Fibroblast of pulmonary artery (primary cell): ENCODE results near the gene ERP27.

Source experiments
- DNase-seq: peaks from one replicate; pipeline ENCODE4 v3.0.0-alpha.2; 2010; ENCODE audit warnings: low read depth
- H3K4me3 ChIP-seq: replicated peaks from 2 replicates; pipeline ENCODE4 v1.5.1; 2011; ENCODE audit warnings: low read depth, mild to moderate bottlenecking, control low read depth, low read length, moderate library complexity
- CTCF ChIP-seq: IDR thresholded peaks from 2 replicates; pipeline ENCODE4 v1.5.1; 2011; ENCODE audit warnings: mild to moderate bottlenecking, control low read depth, low read length, inconsistent platforms; ENCODE audit errors: missing control alignments

Gene ERP27

DNA sequence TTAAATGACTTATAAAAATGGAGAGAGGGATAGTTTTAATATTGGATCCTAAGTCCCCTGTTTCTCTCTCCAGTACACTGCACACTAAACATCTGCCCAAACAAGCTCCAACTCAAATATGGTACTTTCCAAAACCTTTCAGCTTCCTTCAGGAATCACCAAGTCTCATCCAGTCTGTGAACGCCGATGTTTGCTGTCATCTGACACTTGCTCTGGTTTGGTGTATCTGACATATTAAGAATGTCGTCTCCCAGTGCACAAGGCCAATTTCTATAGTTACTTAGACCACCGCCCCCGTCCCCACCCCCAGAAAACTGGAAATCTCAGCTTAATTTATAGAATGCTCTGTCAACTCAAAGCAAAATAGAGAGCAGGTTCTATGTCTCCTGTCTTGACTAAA, 47.6 kb downstream of the ERP27 start:
- no peak for TF ChIP-seq CTCF
- H3K4me3 ChIP-seq = no peak overlapping the region
- DNase-seq = no peak

GRCh38 chr12:14886271-14886670, 52.1 kb downstream of the ERP27 start:
- DNase-seq = no peak
- no peak for TF ChIP-seq CTCF
- H3K4me3 ChIP-seq = peak overlapping the region; percentile 80

- no peak for TF ChIP-seq CTCF
- peak within 1 kb of the TSS; percentile 80 for H3K4me3 ChIP-seq
- DNase-seq = peak; percentile 99
These were observed 52.6 kb downstream of the ERP27 start, which contains the start of gene MGP for GRCh38 chr12:14885718-14886221. MGP (minus strand) TSS chr12:14885854; CDS start chr12:14885791, 63 bp downstream.

GRCh38 chr12:14884458-14884878, 53.9 kb downstream of the ERP27 start:
- peak overlapping the region; percentile 80 for H3K4me3 ChIP-seq
- DNase-seq = peak; percentile 89
- no peak for TF ChIP-seq CTCF

GRCh38 chr12:14883686-14884085, 54.7 kb downstream of the ERP27 start:
- no peak for TF ChIP-seq CTCF
- no peak for DNase-seq
- H3K4me3 ChIP-seq = peak overlapping the region; percentile 80

DNA sequence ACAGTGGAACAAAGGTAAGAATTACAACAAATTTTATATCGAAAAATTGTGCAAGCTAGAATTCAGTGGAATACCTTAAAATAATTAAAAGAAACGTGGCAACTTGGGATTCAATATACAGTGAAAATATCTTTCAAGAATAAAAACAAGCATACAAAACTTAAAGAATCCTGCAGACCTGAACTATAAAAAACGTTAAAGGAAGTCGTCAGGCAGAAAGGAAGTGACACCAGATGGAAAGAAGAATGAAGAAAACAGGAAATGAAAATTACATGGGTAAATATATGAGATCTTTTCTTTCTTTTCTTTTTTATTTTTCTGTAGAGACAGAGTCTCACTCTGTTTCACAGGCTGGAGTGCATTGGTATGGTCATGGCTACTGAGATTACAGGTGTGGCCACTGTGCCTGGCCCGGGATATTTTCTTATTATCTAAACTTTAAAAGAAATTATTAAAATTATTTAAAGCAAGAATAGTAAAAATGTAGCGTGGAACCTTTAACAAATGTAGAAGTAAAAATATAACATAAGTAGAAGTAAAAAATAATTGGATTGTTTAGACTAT, 57.4 kb downstream of the ERP27 start:
- no peak for DNase-seq
- no peak for TF ChIP-seq CTCF
- no peak overlapping the region for H3K4me3 ChIP-seq
